ENCODE data around the gene SPAG16. TPM values are rescaled to one million over a fixed set of nuclear protein-coding genes. Genes with fewer than 3 reads are reported as not detected.
"Not testable (repeated sequence)": the region's sequence is repeated elsewhere in the genome, so short reads cannot be mapped to it uniquely, and the experiment has no call there.

SPAG16 gene
- total RNA-seq, 4 donors from 2014 or later = 14.1 to 43.1 (median 30.2) TPM

DNA sequence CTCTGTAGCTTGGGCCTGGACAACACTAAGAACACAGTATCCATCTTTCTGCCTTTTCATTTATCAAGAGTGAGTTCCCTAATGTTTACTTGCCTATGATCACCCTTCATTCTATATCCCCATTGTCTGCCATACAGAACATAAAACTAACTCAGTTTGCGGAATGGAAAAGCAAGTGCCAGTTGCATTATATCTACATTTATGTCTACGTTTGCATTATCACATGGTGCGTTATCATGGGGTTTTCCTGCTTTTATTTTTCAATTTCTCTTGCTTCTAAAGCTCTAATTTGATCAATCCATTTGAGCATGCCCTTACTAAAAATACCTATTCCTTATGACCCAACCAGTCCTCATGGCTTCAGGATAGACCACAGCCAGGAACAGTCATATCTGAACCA is 704.9 kb downstream of the SPAG16 start:
- intact Hi-C loops (cut with DNase I) = no loop called here
- WGBS, 2 donors = 92 to 98% methylated on average over 3 of the region's 3 CpGs
- Histone ChIP-seq H3K4me3 (no peak overlapping the region), H3K27me3 (no peaks in the 10 kb centered on the region), H3K36me3 (no peaks in the 10 kb centered on the region), H3K4me1 (no peaks in the 10 kb centered on the region), H3K27ac (no peak overlapping the region), H3K9me3 (no peaks in the 10 kb centered on the region)
- DNase-seq = no peak
- TF ChIP-seq, protein P1, sequence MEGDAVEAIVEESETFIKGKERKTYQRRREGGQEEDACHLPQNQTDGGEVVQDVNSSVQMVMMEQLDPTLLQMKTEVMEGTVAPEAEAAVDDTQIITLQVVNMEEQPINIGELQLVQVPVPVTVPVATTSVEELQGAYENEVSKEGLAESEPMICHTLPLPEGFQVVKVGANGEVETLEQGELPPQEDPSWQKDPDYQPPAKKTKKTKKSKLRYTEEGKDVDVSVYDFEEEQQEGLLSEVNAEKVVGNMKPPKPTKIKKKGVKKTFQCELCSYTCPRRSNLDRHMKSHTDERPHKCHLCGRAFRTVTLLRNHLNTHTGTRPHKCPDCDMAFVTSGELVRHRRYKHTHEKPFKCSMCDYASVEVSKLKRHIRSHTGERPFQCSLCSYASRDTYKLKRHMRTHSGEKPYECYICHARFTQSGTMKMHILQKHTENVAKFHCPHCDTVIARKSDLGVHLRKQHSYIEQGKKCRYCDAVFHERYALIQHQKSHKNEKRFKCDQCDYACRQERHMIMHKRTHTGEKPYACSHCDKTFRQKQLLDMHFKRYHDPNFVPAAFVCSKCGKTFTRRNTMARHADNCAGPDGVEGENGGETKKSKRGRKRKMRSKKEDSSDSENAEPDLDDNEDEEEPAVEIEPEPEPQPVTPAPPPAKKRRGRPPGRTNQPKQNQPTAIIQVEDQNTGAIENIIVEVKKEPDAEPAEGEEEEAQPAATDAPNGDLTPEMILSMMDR (IDR thresholded peaks at IDR 0.05) = no peak
- TF ChIP-seq POLR2A (IDR thresholded peaks at IDR 0.05) = no peak

DNA sequence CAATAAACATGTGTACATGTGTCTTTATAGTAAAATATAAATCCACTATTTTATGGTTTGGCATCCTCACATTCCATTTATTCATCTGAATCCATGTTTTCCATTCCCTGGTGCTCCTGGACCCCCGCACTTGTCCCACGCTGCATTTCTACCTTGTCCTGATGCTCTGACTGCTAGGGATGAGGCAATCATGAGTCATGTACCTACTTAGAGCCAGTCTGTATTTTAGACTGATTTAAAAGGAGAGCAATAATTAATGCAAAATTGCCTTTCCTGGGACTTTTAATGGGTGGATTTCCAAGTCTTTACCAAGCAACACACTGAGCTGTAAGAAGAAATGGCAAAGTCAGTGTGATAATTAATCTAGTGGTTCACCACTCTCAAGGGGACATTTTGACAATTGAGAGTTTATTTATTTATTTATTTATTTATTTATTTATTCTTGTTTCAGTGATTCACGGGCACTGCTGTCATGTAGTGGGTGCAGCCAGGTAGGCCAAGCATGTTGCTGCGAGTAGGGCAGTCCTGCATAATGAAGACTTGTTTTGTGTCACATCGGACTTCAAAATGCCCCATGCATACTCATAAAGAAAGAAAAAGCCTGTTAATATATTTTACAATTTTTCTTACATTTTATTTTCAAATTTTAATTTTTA is 707.3 kb downstream of the SPAG16 start:
- H3K9me3 ChIP-seq = no peaks in the 10 kb centered on the region
- intact Hi-C loops (cut with DNase I) = no loop called here
- H3K27ac ChIP-seq = no peak overlapping the region
- DNase-seq = no peak
- peaks cover 3 to 13% (median 4%) of the 10 kb centered on the region in 3 donors for H3K4me1 ChIP-seq
- H3K4me3 ChIP-seq = no peak overlapping the region
- WGBS, 2 donors = 72 to 88% methylated on average over 5 of the region's 5 CpGs
- H3K27me3 ChIP-seq = no peaks in the 10 kb centered on the region
- H3K36me3 ChIP-seq = no peaks in the 10 kb centered on the region
- TF ChIP-seq, protein P1 (IDR thresholded peaks at IDR 0.05) = no peak
- TF ChIP-seq POLR2A (IDR thresholded peaks at IDR 0.05) = no peak

DNA sequence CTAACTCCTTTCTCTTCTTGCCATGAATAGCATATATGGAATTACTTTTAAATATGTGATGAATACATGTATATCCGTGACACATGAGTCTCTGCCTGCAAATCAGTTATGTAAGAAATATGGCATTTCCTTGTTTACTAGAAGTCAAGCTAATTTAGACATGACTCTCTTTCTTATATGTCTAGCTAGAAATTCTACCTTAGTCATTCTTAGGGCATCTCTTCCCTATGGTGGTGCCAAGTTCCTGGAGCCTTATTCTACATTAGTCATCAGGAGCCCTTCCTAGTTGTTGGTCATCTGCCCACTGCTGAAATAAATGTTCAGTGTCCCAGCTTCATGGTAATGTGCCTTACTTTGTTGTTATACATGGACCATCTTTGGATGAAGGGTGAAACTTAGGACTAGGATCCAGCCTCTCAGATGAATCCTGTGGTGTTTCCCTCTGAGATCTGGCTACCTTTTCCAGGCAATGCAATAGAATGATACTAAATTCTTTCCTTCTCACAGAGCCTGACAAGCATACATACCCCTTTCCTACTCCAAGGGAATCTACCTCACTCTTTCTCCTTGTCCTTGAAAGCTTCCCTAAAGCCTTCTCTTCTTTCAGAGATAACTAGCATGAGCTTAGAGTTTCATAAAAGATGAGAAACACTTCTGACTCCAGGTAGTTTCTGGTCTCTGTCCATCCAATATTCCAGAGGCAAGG is 711.3 kb downstream of the SPAG16 start:
- Histone ChIP-seq H3K27ac (peak overlapping the region in 3 of 4 donors; percentile 54 to 65 (median 54)), H3K27me3 (no peaks in the 10 kb centered on the region), H3K36me3 (no peaks in the 10 kb centered on the region), H3K9me3 (no peaks in the 10 kb centered on the region), H3K4me3 (no peak overlapping the region), H3K4me1 (peaks cover 3 to 13% (median 4%) of the 10 kb centered on the region in 3 donors)
- TF ChIP-seq, protein P1 (IDR thresholded peaks at IDR 0.05) = no peak
- no peak for TF ChIP-seq POLR2A (IDR thresholded peaks at IDR 0.05)
- intact Hi-C loops (cut with DNase I) = no loop called here
- DNase-seq = no peak
- WGBS, 2 donors = 28 to 44% methylated on average over 1 of the region's 1 CpG

DNA sequence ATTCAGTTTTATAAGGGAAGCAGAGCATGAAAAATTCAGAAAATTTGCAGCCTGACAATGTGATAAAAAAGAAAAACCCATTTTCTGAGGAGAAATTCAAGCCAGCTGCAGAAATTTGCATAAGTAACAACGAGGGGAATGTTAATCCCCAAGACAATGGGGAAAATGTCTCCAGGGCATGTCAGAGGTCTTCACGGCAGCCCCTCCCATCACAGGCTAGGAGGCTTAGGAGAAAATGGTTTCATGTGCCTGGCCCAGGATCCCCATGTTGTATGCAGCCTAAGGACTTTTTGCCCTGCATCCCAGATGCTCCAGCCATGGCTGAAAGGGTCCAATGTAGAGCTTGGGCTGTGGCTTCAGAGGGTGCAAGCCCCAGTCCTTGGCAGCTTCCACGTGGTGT is 714.7 kb downstream of the SPAG16 start:
- H3K27ac ChIP-seq; intact Hi-C loops (cut with DNase I); H3K4me3 ChIP-seq; DNase-seq; H3K36me3 ChIP-seq; H3K27me3 ChIP-seq; H3K9me3 ChIP-seq: not testable (repeated sequence)
- 23 to 37% methylated on average over 3 of the region's 3 CpGs for WGBS, 2 donors
- H3K4me1 ChIP-seq = peaks cover 3 to 13% (median 4%) of the 10 kb centered on the region in 3 donors

DNA sequence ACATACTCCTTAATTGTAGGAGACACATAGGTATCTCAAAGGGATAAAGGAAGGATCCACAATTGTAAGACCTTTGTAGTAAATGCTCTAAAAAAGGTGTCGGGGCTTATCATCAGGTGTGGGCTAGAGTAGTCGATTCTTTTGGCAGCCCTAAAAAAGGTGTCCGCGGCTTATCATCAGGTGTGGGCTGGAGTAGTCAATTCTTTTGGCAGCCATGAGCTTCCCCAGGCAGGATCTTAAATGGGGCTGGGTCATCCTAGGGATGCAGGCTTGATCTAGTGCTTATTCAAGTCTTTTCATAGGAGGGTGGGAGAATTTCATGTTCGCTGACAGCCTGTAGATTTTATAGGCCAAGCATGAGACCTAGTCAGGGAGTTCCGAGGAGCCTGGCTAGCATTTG is 720.2 kb downstream of the SPAG16 start:
- DNase-seq = no peak
- 84 to 87% methylated on average over 6 of the region's 6 CpGs for WGBS, 2 donors
- TF ChIP-seq, protein P1 (IDR thresholded peaks at IDR 0.05) = no peak
- no peak for TF ChIP-seq POLR2A (IDR thresholded peaks at IDR 0.05)
- Histone ChIP-seq H3K9me3 (no peaks in the 10 kb centered on the region), H3K4me1 (peaks cover 0 to 6% (median 0%) of the 10 kb centered on the region in 3 donors), H3K27me3 (no peaks in the 10 kb centered on the region), H3K4me3 (no peak overlapping the region), H3K27ac (no peak overlapping the region), H3K36me3 (no peaks in the 10 kb centered on the region)
- intact Hi-C loops (cut with DNase I) = no loop called here
